K562 (cell line): Measurements from ENCODE around the gene MYADML2. TPM values are rescaled to one million over a fixed set of nuclear protein-coding genes. Genes with fewer than 3 reads are reported as not detected.
A peak's percentile ranks its signal among the peaks of the same experiment; 100 is the strongest.

Source experiments
- CXXC5 ChIP-seq: fragments of 250-450 bp; sonication (Bioruptor Pico); IDR thresholded peaks from 2 replicates; pipeline ENCODE4 v1.8.0; 2022; ENCODE audit warnings: inconsistent platforms, mild to moderate bottlenecking, moderate library complexity
- DEAF1 ChIP-seq: fragments of 450-650 bp; formaldehyde crosslinking; IDR thresholded peaks from 2 replicates; pipeline ENCODE4 v1.4.0; 2020; ENCODE audit warnings: mild to moderate bottlenecking, moderate library complexity
- FOXK1 ChIP-seq: sonication (generic); formaldehyde crosslinking; IDR thresholded peaks from 2 replicates; pipeline ENCODE4 v1.8.0; 2022; ENCODE audit warnings: missing genetic modification reagents, mild to moderate bottlenecking, borderline replicate concordance
- HLTF ChIP-seq: fragments of 450-650 bp; IDR thresholded peaks from 2 replicates; pipeline ENCODE4 v1.6.1; 2016
- JUNB ChIP-seq: fragments of 450-650 bp; formaldehyde crosslinking; conservative IDR thresholded peaks from 2 replicates; pipeline ENCODE4 v1.4.0; 2020; ENCODE audit warnings: mild to moderate bottlenecking
- LEF1 ChIP-seq: fragments of 450-650 bp; IDR thresholded peaks from 2 replicates; pipeline ENCODE4 v1.6.1; 2016; ENCODE audit warnings: mild to moderate bottlenecking
- MBD2 ChIP-seq: sonication (generic); IDR thresholded peaks from 2 replicates; pipeline ENCODE4 v1.6.1; 2016; ENCODE audit warnings: low read depth, borderline replicate concordance
- MECOM ChIP-seq: fragments of 250-450 bp; sonication (Bioruptor Pico); IDR thresholded peaks from 2 replicates; pipeline ENCODE4 v1.8.0; 2022; ENCODE audit warnings: inconsistent platforms
- MED1 ChIP-seq: sonication (generic); formaldehyde crosslinking; IDR thresholded peaks from 2 replicates; pipeline ENCODE4 v1.8.1; 2023; ENCODE audit warnings: missing genetic modification reagents, borderline replicate concordance
- MYBL2 ChIP-seq, 2 experiments: fragments of 450-650 bp in 1 of 2; sonication (generic) in 1 of 2; formaldehyde crosslinking in 1 of 2; IDR thresholded peaks; 2 replicates each; pipeline versions ENCODE4 v1.6.1 to v1.8.1; 2017 to 2022; ENCODE audit warnings: borderline replicate concordance in 1 of 2, inconsistent platforms in 1 of 2, low read depth in 1 of 2, mild to moderate bottlenecking in 1 of 2, missing genetic modification reagents in 1 of 2, moderate library complexity in 1 of 2
- NFXL1 ChIP-seq: fragments of 450-650 bp; formaldehyde crosslinking; IDR thresholded peaks from 2 replicates; pipeline ENCODE4 v1.4.0; 2021; ENCODE audit warnings: mild to moderate bottlenecking
- NR2F6 ChIP-seq: fragments of 450-650 bp; formaldehyde crosslinking; IDR thresholded peaks from 2 replicates; pipeline ENCODE4 v1.4.0; 2020; ENCODE audit warnings: mild to moderate bottlenecking
- PRDM10 ChIP-seq: fragments of 450-650 bp; IDR thresholded peaks from 2 replicates; pipeline ENCODE4 v1.6.1; 2018; ENCODE audit not compliant: partially characterized antibody
- RFX5 ChIP-seq: IDR thresholded peaks from 2 replicates; pipeline ENCODE4 v1.6.1; 2011; ENCODE audit warnings: low read depth, mild to moderate bottlenecking, improper control_type of control experiment, low read length
- SMAD3 ChIP-seq: fragments of 450-650 bp; formaldehyde crosslinking; conservative IDR thresholded peaks from 2 replicates; pipeline ENCODE4 v1.4.0; 2020; ENCODE audit warnings: mild to moderate bottlenecking
- ZBTB11 ChIP-seq, 3 experiments: fragments of 200-800 bp in 1 of 3; fragments of 250-450 bp in 1 of 3; fragments of 450-650 bp in 1 of 3; sonication (Bioruptor Pico) in 1 of 3; sonication (Bioruptor generic) in 1 of 3; formaldehyde crosslinking in 1 of 3; IDR thresholded peaks; 2 replicates each; pipeline versions ENCODE4 v1.6.1 to v1.8.0; 2016 to 2022; ENCODE audit warnings: mild to moderate bottlenecking in 2 of 3, missing genetic modification characterization in 2 of 3, missing compliant biosample characterization in 1 of 3, moderate library complexity in 1 of 3
- ZFX ChIP-seq: sonication (generic); formaldehyde crosslinking; IDR thresholded peaks from 2 replicates; pipeline ENCODE4 v1.8.0; 2022; ENCODE audit warnings: mild to moderate bottlenecking, missing genetic modification reagents, moderate library complexity
- ZNF431 ChIP-seq: sonication (generic); formaldehyde crosslinking; IDR thresholded peaks from 2 replicates; pipeline ENCODE4 v1.8.0; 2022; ENCODE audit warnings: mild to moderate bottlenecking, missing genetic modification reagents
- ZNF583 ChIP-seq: fragments of 250-450 bp; sonication (Bioruptor Pico); IDR thresholded peaks from 2 replicates; pipeline ENCODE4 v1.4.0; 2020
- polyA plus RNA-seq, 8 experiments: library from polyadenylated mRNA; depleted of rRNA in 4 of 8; stranded (reverse) in 5 of 8; unstranded in 3 of 8; fragments of >200 nt; fragmentation: Nextera tagmentation in 2 of 8; fragmentation: Illumina TruSeq in 1 of 8; extraction: Ambion mirVana in 2 of 8; extraction: Trizol in 1 of 8; gene quantifications; 2 replicates each; pipeline versions ENCODE4 v1.2.1 to v1.2.3, GENCODE V29; 2011 to 2014; ENCODE audit warnings: inconsistent platforms in 1 of 8, missing spikeins in 1 of 8
- total RNA-seq, 7 experiments: library from RNA; depleted of rRNA in 6 of 7; stranded (reverse); fragments of >200 nt in 6 of 7; fragmentation: Illumina TruSeq in 2 of 7; extraction: Trizol in 2 of 7; gene quantifications; 2 replicates each; pipeline versions ENCODE4 v1.2.1 to v1.2.3, GENCODE V29; 2011 to 2021; ENCODE audit warnings: low replicate concordance in 1 of 7

Gene MYADML2
- total and polyA plus RNA-seq, 9 of the 15 experiments (the other 6 are each of a cell fraction or from before 2014, with no cell fraction given): not detected

- TF ChIP-seq DEAF1 (CRISPR knock-in tag) (no peak), FOXK1 (CRISPR knock-in tag) (no peak), ZNF431 (no peak), NR2F6 (CRISPR knock-in tag) (no peak), ZBTB11 (CRISPR knock-in tag; IDR thresholded peaks at IDR 0.05) (peak in 1 of 3 experiments; percentile 49; a peak in 1 of 6 replicates), LEF1 (peak; percentile 30), MBD2 (no peak), RFX5 (no peak), ZFX (CRISPR knock-in tag) (peak; percentile 46; the same call in 1 of the 2 replicates), SMAD3 (CRISPR knock-in tag) (no peak), MED1 (CRISPR knock-in tag) (no peak), HLTF (no peak), MECOM (no peak), CXXC5 (peak; percentile 83), PRDM10 (peak; percentile 59), NFXL1 (no peak), MYBL2 (IDR thresholded peaks at IDR 0.05; ENCODE audit: low read depth) (no peak), MYBL2 (CRISPR knock-in tag; IDR thresholded peaks at IDR 0.05; ENCODE audit: borderline replicate concordance) (no peak), JUNB (no peak), ZNF583 (CRISPR knock-in tag) (peak; percentile 13; the same call in 1 of the 2 replicates)
These were observed 23.5 kb downstream of the MYADML2 start (continued) for GRCh38 chr17:81923302-81924260.
